Measurements from ENCODE around the gene GUCY1A2. TPM values are rescaled to one million over a fixed set of nuclear protein-coding genes. Genes with fewer than 3 reads are reported as not detected.
"Not testable (repeated sequence)": the region's sequence is repeated elsewhere in the genome, so short reads cannot be mapped to it uniquely, and the experiment has no call there.

Gene GUCY1A2
- total RNA-seq, 1 donor from 2014 or later: 1.4 TPM

DNA sequence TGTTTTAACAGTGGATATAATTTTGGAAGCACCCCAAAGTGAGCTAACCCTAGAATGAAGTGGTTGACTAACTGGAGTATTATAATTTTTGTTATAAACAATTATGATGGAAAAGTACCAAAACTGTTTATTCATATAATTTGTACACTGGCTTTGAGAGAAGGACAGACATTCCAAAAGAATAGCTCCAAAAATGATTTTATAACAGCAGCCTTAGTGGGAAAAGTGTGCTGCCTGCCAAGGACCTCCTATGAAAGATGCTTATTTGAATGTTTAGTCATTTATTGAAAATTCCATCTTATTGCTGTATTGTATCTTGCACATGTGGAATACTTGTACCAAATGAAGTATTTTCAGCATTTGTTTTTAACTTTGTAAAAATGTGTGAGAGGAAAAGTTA is 169.8 kb downstream of the GUCY1A2 start:
- DNase-seq (ENCODE audit: extremely low read depth, low read depth, low spot score): no peak

DNA sequence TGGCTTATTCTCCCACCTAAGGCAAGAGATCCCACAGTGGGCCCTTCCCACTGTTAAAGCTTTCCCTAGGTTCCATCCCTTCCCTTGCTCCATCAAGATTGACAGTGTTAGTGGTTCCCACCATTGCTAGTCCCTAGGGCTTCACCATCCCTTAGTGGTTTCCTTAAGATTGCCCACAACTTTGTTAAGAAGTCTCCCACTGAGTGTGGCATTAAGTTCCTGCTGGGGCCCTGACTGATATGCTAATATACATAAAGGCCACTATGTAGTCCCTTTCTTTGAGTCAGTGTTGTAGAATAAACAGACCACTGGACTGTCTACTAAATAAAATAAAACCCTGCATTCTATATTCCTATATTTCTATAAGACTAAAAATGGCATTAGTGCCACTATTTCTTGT is 176.1 kb downstream of the GUCY1A2 start:
- no peak for DNase-seq (ENCODE audit: extremely low read depth, low read depth, low spot score)

GRCh38 chr11:106840947-106841346 is 177.3 kb downstream of the GUCY1A2 start:
- no peak for DNase-seq (ENCODE audit: extremely low read depth, low read depth, low spot score)

DNA sequence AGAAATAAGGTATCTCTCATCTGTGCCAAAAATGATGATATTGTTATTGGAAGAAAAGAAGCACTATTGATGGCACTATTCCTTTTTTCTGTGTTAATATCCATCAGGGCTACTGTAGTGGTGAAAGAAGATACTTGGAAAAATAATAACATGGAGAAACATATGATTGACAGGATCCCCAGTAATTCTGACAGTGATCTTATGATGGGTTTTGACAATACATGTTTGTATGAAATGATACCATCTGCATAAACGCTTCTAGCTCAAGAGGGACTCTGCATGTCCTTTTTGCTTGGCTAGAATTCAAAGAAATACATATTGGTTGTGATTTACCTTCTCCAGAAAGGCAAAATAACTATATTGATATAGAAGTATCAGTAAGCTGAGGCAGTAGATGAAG is 178.1 kb downstream of the GUCY1A2 start:
- DNase-seq (ENCODE audit: extremely low read depth, low read depth, low spot score): no peak

DNA sequence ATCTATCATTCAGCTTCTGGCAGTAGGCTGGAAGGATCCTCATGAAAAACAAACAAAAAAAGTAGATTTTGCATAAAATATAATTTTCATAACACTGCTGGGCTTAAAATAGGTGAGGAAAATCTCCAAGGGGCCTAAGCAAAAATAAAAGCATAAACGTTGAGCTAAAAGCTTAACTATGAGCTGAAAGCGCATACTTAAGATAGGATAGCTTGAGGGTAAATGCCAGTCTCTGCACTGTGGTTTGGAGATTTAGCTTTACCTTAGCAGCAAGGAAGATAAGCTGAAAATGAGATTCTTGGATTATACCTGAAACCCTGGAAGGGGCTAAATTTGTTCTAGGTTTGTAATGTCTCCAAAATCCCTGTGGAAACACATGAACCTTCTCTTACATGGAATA is 183.7 kb downstream of the GUCY1A2 start:
- DNase-seq (ENCODE audit: extremely low read depth, low read depth, low spot score): no peak

DNA sequence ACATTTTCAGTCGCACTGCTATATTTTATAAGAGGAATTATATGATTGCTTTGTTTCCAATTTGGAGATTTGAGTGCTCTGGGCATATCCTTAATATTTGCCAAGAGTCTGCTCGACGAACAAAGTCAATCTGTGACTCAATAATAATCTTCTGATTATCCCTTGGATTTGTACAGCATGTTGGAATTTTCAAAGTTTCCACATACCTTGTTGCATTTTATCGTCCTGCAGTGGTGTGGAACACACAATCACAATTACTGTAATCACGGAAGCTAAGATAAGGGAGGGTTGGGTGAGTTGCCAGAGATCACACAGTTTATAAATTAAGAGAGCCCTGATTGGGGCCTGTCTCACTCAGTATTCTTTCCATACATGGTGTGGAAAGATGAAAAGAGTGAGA is 189.3 kb downstream of the GUCY1A2 start:
- DNase-seq (ENCODE audit: extremely low read depth, low read depth, low spot score): no peak

- DNase-seq (ENCODE audit: extremely low read depth, low read depth, low spot score): no peak
These were observed 189.7 kb downstream of the GUCY1A2 start for GRCh38 chr11:106828576-106828975.

DNA sequence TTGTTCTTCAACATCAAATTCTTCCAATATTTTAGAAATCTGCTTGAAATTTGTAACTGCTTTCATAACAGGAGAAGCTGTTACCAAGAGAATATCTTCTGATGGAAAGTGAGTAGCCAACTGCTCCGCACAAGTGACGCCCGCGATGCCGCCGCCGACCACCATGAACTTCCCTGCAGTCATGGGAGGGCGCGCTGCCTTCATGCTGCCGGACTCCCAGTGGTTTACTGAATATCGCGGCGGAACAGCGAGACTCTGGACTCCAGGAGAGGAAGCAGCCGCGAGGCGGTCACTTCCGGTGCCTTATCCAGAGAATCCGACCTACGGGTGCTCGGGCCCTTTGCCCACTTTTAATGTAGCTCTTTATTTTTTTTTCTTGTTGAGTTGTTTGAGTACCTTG is 190.6 kb downstream of the GUCY1A2 start:
- no peak for DNase-seq (ENCODE audit: extremely low read depth, low read depth, low spot score)

DNA sequence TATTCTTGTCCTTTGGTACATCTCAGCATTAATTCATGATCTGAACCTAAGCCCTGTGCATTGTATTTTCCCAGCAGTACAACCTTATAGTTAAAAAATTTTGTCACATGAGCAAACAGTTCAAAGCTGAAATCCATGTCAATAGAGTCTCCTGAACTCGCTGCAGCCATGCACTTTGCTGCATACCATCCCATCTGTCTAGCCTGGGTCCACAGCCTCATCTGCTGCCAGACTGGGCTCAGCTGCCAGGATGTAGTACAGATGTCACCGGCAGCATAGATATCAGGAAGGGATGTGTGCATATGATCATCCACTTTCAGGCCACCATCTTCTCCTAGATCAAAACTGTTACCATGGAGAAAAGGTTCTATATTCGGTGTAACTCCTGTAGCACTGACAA is 191.7 kb downstream of the GUCY1A2 start:
- not testable (repeated sequence) for DNase-seq (ENCODE audit: extremely low read depth, low read depth, low spot score)

- no peak for DNase-seq (ENCODE audit: extremely low read depth, low read depth, low spot score)
These were observed 196.4 kb downstream of the GUCY1A2 start for GRCh38 chr11:106821826-106822225.

GRCh38 chr11:106821291-106821690 is 197.0 kb downstream of the GUCY1A2 start:
- DNase-seq (ENCODE audit: extremely low read depth, low read depth, low spot score): no peak

GRCh38 chr11:106818443-106818842 is 199.8 kb downstream of the GUCY1A2 start:
- no peak for DNase-seq (ENCODE audit: extremely low read depth, low read depth, low spot score)

- no peak for DNase-seq (ENCODE audit: extremely low read depth, low read depth, low spot score)
These were observed 203.1 kb downstream of the GUCY1A2 start for GRCh38 chr11:106815209-106815608.

- DNase-seq (ENCODE audit: extremely low read depth, low read depth, low spot score): no peak
These were observed 204.5 kb downstream of the GUCY1A2 start for GRCh38 chr11:106813806-106814205.

DNA sequence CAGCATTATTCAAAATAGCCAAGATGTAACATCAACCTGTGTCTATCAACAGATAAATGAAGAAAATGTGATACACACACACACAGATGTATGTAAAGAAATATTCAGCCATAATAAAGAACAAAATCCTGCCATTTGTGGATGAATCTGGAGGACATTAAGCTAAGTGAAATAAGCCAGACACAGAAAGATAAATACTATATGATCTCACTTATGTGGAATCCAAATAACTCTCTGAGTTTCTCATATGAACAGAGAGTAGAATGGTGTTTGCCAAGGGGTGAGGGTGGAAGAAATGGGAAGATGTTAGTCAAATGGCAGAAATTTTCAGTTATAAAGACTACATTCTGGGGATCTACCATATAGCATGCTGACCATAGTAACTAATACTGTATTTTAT is 224.2 kb downstream of the GUCY1A2 start:
- no peak for DNase-seq (ENCODE audit: extremely low read depth, low read depth, low spot score)

GRCh38 chr11:106789406-106789805 is 228.9 kb downstream of the GUCY1A2 start:
- DNase-seq (ENCODE audit: extremely low read depth, low read depth, low spot score): no peak

DNA sequence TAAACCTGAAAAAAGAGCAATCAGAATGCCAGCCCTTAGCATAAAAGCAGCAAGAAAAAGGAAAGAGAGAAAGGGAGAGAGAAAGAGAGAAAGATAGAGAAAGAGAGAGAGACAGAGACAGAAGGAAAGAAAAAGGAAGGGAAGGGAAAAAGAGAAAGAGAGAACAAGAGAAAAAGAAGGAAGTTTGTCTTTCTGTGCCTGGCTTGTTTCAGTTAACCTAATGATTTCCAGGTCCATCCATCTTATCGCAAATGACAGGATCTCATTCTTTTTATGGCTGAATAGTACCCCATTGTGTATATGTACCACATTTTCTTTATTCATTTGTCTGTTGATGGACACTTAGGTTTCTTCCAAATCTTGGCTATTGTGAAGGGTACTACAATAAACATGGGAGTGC is 230.8 kb downstream of the GUCY1A2 start:
- no peak for DNase-seq (ENCODE audit: extremely low read depth, low read depth, low spot score)

- no peak for DNase-seq (ENCODE audit: extremely low read depth, low read depth, low spot score)
These were observed 232.2 kb downstream of the GUCY1A2 start for GRCh38 chr11:106785913-106786650.

DNA sequence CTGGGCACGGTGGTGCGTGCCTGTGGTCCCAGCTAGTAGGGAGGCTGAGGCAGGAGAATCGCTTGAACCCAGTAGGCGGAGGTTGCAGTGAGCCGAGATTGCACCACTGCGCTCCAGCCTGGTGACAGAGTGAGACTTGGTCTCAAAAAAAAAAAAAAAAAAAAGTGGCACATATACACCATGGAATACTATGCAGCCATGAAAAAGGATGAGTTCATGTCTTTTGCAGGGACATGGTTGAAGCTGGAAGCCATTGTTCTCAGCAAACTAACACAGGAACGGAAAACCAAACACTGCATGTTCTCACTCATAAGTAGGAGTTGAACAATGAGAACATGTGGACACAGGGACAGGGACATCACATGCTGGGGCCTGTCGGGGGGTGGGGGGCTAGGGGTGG is 241.0 kb downstream of the GUCY1A2 start:
- DNase-seq (ENCODE audit: extremely low read depth, low read depth, low spot score): not testable (repeated sequence)

DNA sequence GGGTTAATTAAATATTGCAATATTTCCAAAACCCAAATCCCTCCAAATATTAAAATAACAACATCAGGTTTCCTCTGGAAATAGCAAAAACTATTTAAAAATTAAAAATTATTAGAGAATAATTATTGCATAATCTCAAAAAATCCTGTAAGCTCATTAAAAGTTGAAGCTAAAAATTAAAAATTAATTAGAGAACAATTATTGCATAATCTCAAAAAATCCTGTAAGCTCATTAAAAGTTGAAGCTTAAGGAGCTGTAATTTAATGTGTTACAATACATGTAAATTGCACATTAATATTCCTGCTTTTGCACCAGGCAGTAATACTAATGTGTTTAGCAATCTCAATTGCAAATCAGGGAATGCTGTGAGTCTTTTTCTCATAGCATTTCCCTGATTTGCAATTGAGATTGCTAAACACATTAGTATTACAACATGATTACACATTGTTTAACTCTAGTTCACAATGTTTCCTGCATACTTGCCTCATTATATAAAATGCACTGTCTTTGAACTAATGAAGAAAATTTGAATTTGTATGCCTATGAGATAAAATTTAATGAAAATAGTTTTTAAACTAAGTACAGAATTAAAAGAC is 247.7 kb downstream of the GUCY1A2 start:
- DNase-seq (ENCODE audit: extremely low read depth, low read depth, low spot score): no peak

DNA sequence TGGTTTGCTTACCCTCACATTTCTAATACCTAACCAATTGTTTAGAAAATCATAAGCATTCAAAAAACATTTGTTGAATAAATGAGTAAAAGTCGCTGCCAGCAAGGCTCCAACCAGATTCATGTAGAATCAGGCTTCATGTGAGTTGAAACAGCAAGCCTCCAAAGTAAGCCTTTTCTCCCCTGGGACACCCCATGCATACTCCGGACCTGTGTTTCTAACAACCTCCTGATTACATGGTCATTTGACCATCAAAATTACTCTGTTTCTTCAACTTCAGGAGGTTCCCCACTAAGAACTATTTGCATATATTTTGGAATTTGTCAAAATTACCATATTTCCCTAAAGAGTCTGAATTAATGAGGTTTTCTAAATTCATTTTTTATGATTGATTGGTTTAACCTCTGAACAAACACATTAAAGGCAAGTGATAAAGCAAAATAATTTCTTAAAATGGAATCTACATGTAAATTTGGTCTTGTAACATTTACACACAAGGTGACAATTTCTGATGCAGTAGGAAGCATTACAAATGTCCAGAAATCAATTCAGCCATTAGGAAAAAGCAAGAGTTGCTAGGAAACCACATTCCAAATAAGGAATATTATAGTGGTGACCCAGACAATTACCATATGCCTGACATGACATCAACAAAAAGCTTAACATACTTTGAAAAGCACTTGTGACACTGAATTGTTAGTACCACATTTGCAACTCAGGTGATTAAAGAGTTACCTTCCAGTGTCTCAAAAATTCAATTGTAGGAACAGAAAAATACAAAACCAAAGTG is 252.6 kb downstream of the GUCY1A2 start:
- DNase-seq (ENCODE audit: extremely low read depth, low read depth, low spot score): no peak

DNA sequence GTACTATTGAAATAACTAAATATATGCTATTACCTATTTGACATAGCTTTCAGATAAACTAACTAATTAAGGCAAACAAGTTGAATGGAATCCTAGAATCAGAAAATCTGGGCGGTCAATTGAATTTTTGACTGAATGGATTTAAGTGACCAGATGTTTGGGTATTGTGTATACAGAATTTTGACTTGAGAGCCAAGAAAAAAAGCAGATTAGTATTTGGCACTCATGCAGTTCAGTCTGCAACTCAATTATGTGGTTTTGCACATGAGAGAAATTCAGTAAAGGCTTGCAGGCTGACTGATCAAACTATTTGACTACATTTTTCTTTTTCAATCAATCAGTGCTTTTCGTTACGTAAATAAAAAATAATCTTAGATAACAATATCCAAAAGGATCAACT is 254.8 kb downstream of the GUCY1A2 start:
- no peak for DNase-seq (ENCODE audit: extremely low read depth, low read depth, low spot score)
